GM21737 (cell line): ENCODE results near the gene TM9SF3.
A peak's percentile ranks its signal among the peaks of the same experiment; 100 is the strongest.

Experiments used
- ATAC-seq: cut with Tn5 transposase; IDR thresholded peaks from one replicate; pipeline ENCODE4 v1.9.1; 2021; ENCODE audit warnings: mild to moderate bottlenecking, moderate library complexity; ENCODE audit not compliant: unreplicated experiment

TM9SF3 gene

GRCh38 chr10:96586419-96587263 is at the start of gene TM9SF3:
TSS of gene TM9SF3 (minus strand) at chr10:96587012. CDS start at chr10:96586835, 177 bp downstream.
- ATAC-seq = peak; percentile 69

- no peak for ATAC-seq
These were observed 49.7 kb upstream of the TM9SF3 start for GRCh38 chr10:96636551-96636950.

- ATAC-seq = no peak
These were observed 46.3 kb upstream of the TM9SF3 start for GRCh38 chr10:96632974-96633710.

- ATAC-seq = no peak
These were observed 40.5 kb upstream of the TM9SF3 start for GRCh38 chr10:96627292-96627691.

- no peak for ATAC-seq
These were observed 40.0 kb upstream of the TM9SF3 start for GRCh38 chr10:96626795-96627194.

GRCh38 chr10:96625173-96625572 is 38.4 kb upstream of the TM9SF3 start:
- ATAC-seq = no peak

- ATAC-seq = no peak
These were observed 35.4 kb upstream of the TM9SF3 start for GRCh38 chr10:96622013-96622787.

- no peak for ATAC-seq
These were observed 33.3 kb upstream of the TM9SF3 start for GRCh38 chr10:96619796-96620773.

- ATAC-seq = no peak
These were observed 32.3 kb upstream of the TM9SF3 start for GRCh38 chr10:96619120-96619519.

- ATAC-seq = no peak
These were observed 31.8 kb upstream of the TM9SF3 start for GRCh38 chr10:96618653-96619052.

- ATAC-seq = no peak
These were observed 30.1 kb upstream of the TM9SF3 start for GRCh38 chr10:96616961-96617360.

- ATAC-seq = no peak
These were observed 27.7 kb upstream of the TM9SF3 start for GRCh38 chr10:96614515-96614914.

GRCh38 chr10:96613576-96613975 is 26.8 kb upstream of the TM9SF3 start:
- no peak for ATAC-seq

- ATAC-seq = no peak
These were observed 25.4 kb upstream of the TM9SF3 start for GRCh38 chr10:96612055-96612830.

- no peak for ATAC-seq
These were observed 24.0 kb upstream of the TM9SF3 start for GRCh38 chr10:96610817-96611216.

- no peak for ATAC-seq
These were observed 22.7 kb upstream of the TM9SF3 start for GRCh38 chr10:96609510-96609909.

GRCh38 chr10:96608805-96609204 is 22.0 kb upstream of the TM9SF3 start:
- no peak for ATAC-seq

GRCh38 chr10:96608262-96608661 is 21.4 kb upstream of the TM9SF3 start:
- ATAC-seq = no peak

- no peak for ATAC-seq
These were observed 20.1 kb upstream of the TM9SF3 start for GRCh38 chr10:96606946-96607345.
